Measurements from ENCODE around the gene SRRM5. TPM values are rescaled to one million over a fixed set of nuclear protein-coding genes. Genes with fewer than 3 reads are reported as not detected.

The SRRM5 gene
- total and polyA plus RNA-seq, 2 of the 4 experiments (the other 2 are of a cell fraction) = 0.10 TPM; not detected in 1

GRCh38 chr19:43660971-43661360, 49.1 kb downstream of the SRRM5 start:
- H2BK5ac ChIP-seq (ENCODE audit: low read depth, low read length, poor library complexity, severe bottlenecking) = no peak overlapping the region
- WGBS, 2 experiments (ENCODE audit: extremely low coverage in 2 of 2, insufficient read length in 1 of 2) = 100% methylated on average over 2 of the region's 6 CpGs; no CpG with 5 or more reads in 1 of the 2 experiments
- no peak overlapping the region for H3K4ac ChIP-seq (ENCODE audit: low read depth, low read length)
- TF ChIP-seq, protein P1, sequence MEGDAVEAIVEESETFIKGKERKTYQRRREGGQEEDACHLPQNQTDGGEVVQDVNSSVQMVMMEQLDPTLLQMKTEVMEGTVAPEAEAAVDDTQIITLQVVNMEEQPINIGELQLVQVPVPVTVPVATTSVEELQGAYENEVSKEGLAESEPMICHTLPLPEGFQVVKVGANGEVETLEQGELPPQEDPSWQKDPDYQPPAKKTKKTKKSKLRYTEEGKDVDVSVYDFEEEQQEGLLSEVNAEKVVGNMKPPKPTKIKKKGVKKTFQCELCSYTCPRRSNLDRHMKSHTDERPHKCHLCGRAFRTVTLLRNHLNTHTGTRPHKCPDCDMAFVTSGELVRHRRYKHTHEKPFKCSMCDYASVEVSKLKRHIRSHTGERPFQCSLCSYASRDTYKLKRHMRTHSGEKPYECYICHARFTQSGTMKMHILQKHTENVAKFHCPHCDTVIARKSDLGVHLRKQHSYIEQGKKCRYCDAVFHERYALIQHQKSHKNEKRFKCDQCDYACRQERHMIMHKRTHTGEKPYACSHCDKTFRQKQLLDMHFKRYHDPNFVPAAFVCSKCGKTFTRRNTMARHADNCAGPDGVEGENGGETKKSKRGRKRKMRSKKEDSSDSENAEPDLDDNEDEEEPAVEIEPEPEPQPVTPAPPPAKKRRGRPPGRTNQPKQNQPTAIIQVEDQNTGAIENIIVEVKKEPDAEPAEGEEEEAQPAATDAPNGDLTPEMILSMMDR (conservative IDR thresholded peaks at IDR 0.05; ENCODE audit: low read depth, low read length) = no peak
- TF ChIP-seq CEBPB (IDR thresholded peaks at IDR 0.05; ENCODE audit: low read depth, low read length) (no peak), RAD21 (IDR thresholded peaks at IDR 0.05; ENCODE audit: low read length) (no peak), RFX5 (IDR thresholded peaks at IDR 0.05; ENCODE audit: low read depth, low read length) (no peak), FOS (IDR thresholded peaks at IDR 0.05; ENCODE audit: low read depth, low read length) (no peak)
- H2AK9ac ChIP-seq (replicated peaks; ENCODE audit: low read depth, low read length, poor library complexity) = no peak overlapping the region
- intact Hi-C loops (cut with micrococcal nuclease) = loop anchor here (10.0 kb wide), 1 partner anchor 556 kb away; no protein-coding TSS in a partner anchor
- H3K79me1 ChIP-seq (ENCODE audit: low read depth in 1 of 2, low read length in 2 of 2) = peaks cover 53 to 83% of the 10 kb centered on the region in 2 experiments
- H3K4me2 ChIP-seq (ENCODE audit: low read depth, low read length) = no peak overlapping the region
- no peak overlapping the region for H4K8ac ChIP-seq (ENCODE audit: low read depth in 2 of 2, low read length in 2 of 2)
- H3K27me3 ChIP-seq (ENCODE audit: control insufficient read depth, insufficient read depth, low read length) = no peaks in the 10 kb centered on the region
- no TSS peak for BruUV-seq (replicated peaks)
- no peak overlapping the region for H3K18ac ChIP-seq (ENCODE audit: low read depth, low read length)
- H3K9ac ChIP-seq (ENCODE audit: low read depth, low read length) = no peak overlapping the region
- in situ Hi-C loops (cut with MboI; ENCODE audit: low sequenced_read_pairs) = no loop called here
- DNase-seq (no peak), ATAC-seq (ENCODE audit: low read depth) (no peak)
- no peak overlapping the region for H2AFZ ChIP-seq (replicated peaks; ENCODE audit: low read length, poor library complexity)
- ChIA-PET POLR2A (ENCODE audit: unreplicated experiment) (no interaction called here), CTCF (interaction anchor here (0.7 kb wide), 1 partner anchor 14 kb away, joined by 4 read pairs; no protein-coding TSS in a partner anchor)
- no peak overlapping the region for H4K5ac ChIP-seq (ENCODE audit: low read depth, low read length)
- H3K23ac ChIP-seq (ENCODE audit: low read depth, low read length) = no peak overlapping the region
- no peak overlapping the region for H3K14ac ChIP-seq (replicated peaks; ENCODE audit: low read depth, low read length)
- peaks cover 3% of the 10 kb centered on the region; the same call in 1 of the 2 replicates for H3K9me3 ChIP-seq (ENCODE audit: control insufficient read depth, insufficient read depth, low read length)
- H3K36me3 ChIP-seq (ENCODE audit: control insufficient read depth, insufficient read depth, low read length) = peaks cover 65% of the 10 kb centered on the region
- H2BK15ac ChIP-seq (ENCODE audit: low read depth, low read length) = no peak overlapping the region
- no peak overlapping the region for H2BK120ac ChIP-seq (ENCODE audit: low read depth, low read length)
- H2BK20ac ChIP-seq (ENCODE audit: low read depth, low read length) = no peak overlapping the region
- dilution Hi-C loops (cut with HindIII; ENCODE audit: low sequenced_read_pairs, unreplicated experiment) = no loop called here
- peaks cover 15% of the 10 kb centered on the region for H3K9me1 ChIP-seq (ENCODE audit: insufficient read depth, low read length)
- no peaks in the 10 kb centered on the region for H3K4me1 ChIP-seq (ENCODE audit: control insufficient read depth, insufficient read depth, low read length)
- no peak overlapping the region for H4K91ac ChIP-seq (ENCODE audit: insufficient read depth, low read depth, low read length)
- no peak overlapping the region for H2AK5ac ChIP-seq (ENCODE audit: low read depth, low read length)
- H3K27ac ChIP-seq (ENCODE audit: insufficient read depth, low read length) = no peak overlapping the region
- H3K56ac ChIP-seq (ENCODE audit: extremely low read depth, insufficient read depth, low read length) = no peak overlapping the region
- H4K20me1 ChIP-seq (ENCODE audit: insufficient read depth, low read length) = peaks cover 57% of the 10 kb centered on the region
- no peak overlapping the region for H3K4me3 ChIP-seq (ENCODE audit: insufficient read depth, low read depth, low read length)
